Common myeloid progenitor, CD34-positive (primary cell): ENCODE measurements around the gene SRSF9.
"Not testable (repeated sequence)": the region's sequence is repeated elsewhere in the genome, so short reads cannot be mapped to it uniquely, and the experiment has no call there.

ENCODE experiments used
- CTCF ChIA-PET: fragments of 350-600 bp; sonication (Branson Sonifier 250); formaldehyde crosslinking; loops from one replicate; lab custom pipeline; 2021; ENCODE audit warnings: antibody characterized with exemption; lab: Charles Lee
- POLR2A ChIA-PET: fragments of 350-600 bp; sonication (Branson Sonifier 250); formaldehyde crosslinking; loops from one replicate; lab custom pipeline; 2021; ENCODE audit warnings: antibody characterized with exemption; lab: Charles Lee
- DNase-seq, 3 donors: peaks; one replicate each; pipeline versions ENCODE4 v3.0.0 to v3.0.0-alpha.2; 2013
- H3K27ac ChIP-seq, 2 experiments: 1 replicate in 1 of 2; 2 replicates in 1 of 2; pipeline ENCODE4 v1.7.0; 2013; ENCODE audit warnings: inconsistent platforms in 2 of 2, low read length in 2 of 2, mild to moderate bottlenecking in 2 of 2, low read depth in 1 of 2, moderate library complexity in 1 of 2; ENCODE audit not compliant: severe bottlenecking in 2 of 2, insufficient read depth in 1 of 2, poor library complexity in 1 of 2
- H3K27me3 ChIP-seq, 5 experiments: replicated peaks in 2 of 5; 1 replicate in 3 of 5; 2 replicates in 2 of 5; pipeline versions ENCODE4 v1.6.1 to v1.7.0; 2013; ENCODE audit warnings: low read length in 4 of 5, mild to moderate bottlenecking in 2 of 5, moderate library complexity in 2 of 5, inconsistent platforms in 1 of 5; ENCODE audit not compliant: insufficient read depth in 5 of 5, control insufficient read depth in 4 of 5
- H3K36me3 ChIP-seq, 4 experiments: 1 replicate in 2 of 4; 2 replicates in 2 of 4; pipeline versions ENCODE4 v1.6.1 to v1.7.0; 2013; ENCODE audit warnings: low read length in 3 of 4, control low read depth in 1 of 4, mild to moderate bottlenecking in 1 of 4; ENCODE audit not compliant: control insufficient read depth in 4 of 4, insufficient read depth in 4 of 4
- H3K4me1 ChIP-seq, 4 experiments: 1 replicate in 3 of 4; 2 replicates in 1 of 4; pipeline versions ENCODE4 v1.6.1 to v1.7.1; 2013; ENCODE audit warnings: low read length in 3 of 4, mild to moderate bottlenecking in 3 of 4, control low read depth in 1 of 4, inconsistent platforms in 1 of 4, moderate library complexity in 1 of 4; ENCODE audit not compliant: control insufficient read depth in 4 of 4, insufficient read depth in 4 of 4; ENCODE audit errors: control extremely low read depth in 1 of 4
- H3K4me3 ChIP-seq, 7 experiments: 1 replicate in 4 of 7; 2 replicates in 3 of 7; pipeline versions ENCODE4 v1.5.1 to v1.7.0; 2013; ENCODE audit warnings: mild to moderate bottlenecking in 7 of 7, low read length in 6 of 7, moderate library complexity in 6 of 7, inconsistent platforms in 2 of 7, low read depth in 2 of 7, control low read depth in 1 of 7; ENCODE audit not compliant: insufficient read depth in 4 of 7, control insufficient read depth in 1 of 7; ENCODE audit errors: extremely low read depth in 1 of 7
- H3K9me3 ChIP-seq, 5 experiments: 1 replicate in 4 of 5; 2 replicates in 1 of 5; pipeline versions ENCODE4 v1.6.1 to v1.7.1; 2013; ENCODE audit warnings: low read length in 4 of 5, mild to moderate bottlenecking in 2 of 5, inconsistent platforms in 1 of 5, low read depth in 1 of 5, moderate library complexity in 1 of 5; ENCODE audit not compliant: control insufficient read depth in 4 of 5, insufficient read depth in 2 of 5; ENCODE audit errors: control extremely low read depth in 1 of 5
- WGBS: methylation state at CpG from one replicate; pipeline ENCODE4 v1.1.5; 2013; ENCODE audit not compliant: insufficient coverage; 5-methylcytosine and 5-hydroxymethylcytosine counted together

SRSF9 gene

DNA sequence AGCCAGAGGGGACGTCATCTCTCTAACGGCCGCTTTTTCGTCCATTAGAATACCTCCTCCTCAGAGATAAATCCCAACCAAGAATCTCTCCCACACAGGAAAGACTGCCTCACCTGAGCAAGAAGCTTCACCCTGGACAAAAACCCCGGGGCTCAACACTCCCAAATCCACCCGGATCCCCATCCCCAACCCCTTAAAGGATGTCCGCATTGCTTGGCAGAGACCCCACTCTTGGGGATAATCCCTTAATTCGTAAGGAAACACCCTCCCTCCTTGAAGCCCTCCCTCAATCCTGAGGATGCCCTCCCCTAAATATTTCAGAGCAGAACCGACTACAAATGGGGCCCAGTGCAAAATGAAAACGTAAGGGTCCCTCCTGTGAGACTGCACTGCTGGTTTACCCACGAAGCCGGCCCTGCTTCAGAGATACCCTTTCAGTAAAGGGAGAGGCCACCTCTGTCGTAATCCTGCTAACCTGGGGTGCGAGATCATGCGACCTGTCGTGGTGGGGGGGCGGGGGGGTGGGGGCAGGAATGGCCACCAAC is 25.7 kb upstream of the SRSF9 start:
- DNase-seq: no peak

DNA sequence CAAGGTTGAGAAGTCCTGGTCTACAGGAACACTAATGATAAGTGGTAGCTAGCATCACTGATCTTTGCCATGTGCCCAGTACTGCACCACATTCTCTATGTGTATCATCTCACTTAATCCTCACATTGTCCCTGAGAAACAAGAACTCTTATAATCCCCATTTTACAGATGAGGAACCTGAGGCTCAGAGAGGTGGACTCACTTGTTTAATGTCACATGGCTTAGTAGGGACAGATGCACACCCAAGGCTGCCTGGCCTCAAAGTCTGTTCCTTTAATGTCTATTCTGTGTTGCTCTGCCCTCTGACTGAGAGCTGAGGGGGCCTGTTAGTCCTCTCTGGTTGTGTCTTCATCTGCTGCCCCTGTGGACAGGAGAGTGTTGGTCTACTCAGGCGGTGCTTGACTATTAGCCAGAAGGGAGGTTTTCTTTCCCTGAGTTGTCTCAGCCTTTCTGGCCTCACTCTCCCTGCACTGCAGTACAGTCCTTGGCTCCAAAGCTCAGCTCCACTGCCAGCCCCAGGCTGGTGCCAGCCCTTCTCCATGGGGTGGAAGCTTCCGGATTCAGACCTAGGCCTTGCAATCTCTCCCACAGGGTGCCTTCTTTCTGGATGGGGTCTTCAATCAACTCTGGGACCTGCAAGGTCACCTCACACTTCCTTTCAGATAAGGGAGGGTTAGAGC is 21.4 kb upstream of the SRSF9 start:
- H3K4me1 ChIP-seq: peaks cover 0 to 9% (median 6%) of the 10 kb centered on the region in 4 experiments
- ChIA-PET POLR2A (no interaction called here), CTCF (interaction anchor here (1.0 to 2.4 kb wide), 10 partner anchors 9 to 80 kb away, joined by 3 to 9 read pairs (median 5); partner anchors contain the start of gene SRSF9)
- H3K4me3 ChIP-seq: no peak overlapping the region
- WGBS: 100% methylated on average over 1 of the region's 2 CpGs
- no peaks in the 10 kb centered on the region for H3K9me3 ChIP-seq
- no peaks in the 10 kb centered on the region for H3K27me3 ChIP-seq
- no peak overlapping the region for H3K27ac ChIP-seq
- peaks cover 0 to 14% (median 2%) of the 10 kb centered on the region in 4 experiments for H3K36me3 ChIP-seq
- no peak for DNase-seq

More for the DNA sequence above, 25.7 kb upstream of the SRSF9 start:
- POLR2A ChIA-PET: interaction anchor here (0.6 to 0.8 kb wide), 2 partner anchors 25 to 197 kb away, joined by 3 to 4 read pairs; partner anchors contain the start of gene SRSF9
- CTCF ChIA-PET: interaction anchor here (0.9 to 3.2 kb wide), 5 partner anchors 12 to 59 kb away, joined by 3 to 11 read pairs (median 9); no protein-coding TSS in a partner anchor
- peaks cover 9 to 24% (median 19%) of the 10 kb centered on the region in 4 experiments for H3K4me1 ChIP-seq
- H3K27ac ChIP-seq: peak overlapping the region; percentile 33 to 92
- peaks cover 3 to 26% (median 14%) of the 10 kb centered on the region in 4 experiments for H3K36me3 ChIP-seq
- 34% methylated on average over 7 of the region's 17 CpGs for WGBS
- H3K27me3 ChIP-seq: no peaks in the 10 kb centered on the region
- no peaks in the 10 kb centered on the region for H3K9me3 ChIP-seq
- peak overlapping the region; percentile 55 to 99 (median 93) for H3K4me3 ChIP-seq

DNA sequence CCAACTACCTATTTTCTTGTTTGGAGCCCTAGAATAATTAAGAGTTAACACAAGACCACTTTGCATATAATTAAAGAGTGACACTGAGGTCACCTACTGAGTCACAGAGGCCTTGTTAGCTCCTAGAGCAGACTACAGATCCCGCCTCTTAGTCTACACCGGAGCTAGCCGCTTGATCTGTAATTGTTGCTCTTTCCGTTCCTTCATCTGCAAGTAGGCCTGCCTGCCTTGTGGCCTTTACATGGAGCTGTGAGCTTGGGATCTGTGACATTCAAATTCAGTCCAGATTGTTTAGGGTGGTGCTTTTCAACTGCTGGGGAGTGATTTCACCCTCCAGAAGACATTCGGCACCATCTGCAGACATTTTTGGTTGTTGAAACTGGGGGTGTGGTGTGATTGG is 20.8 kb upstream of the SRSF9 start:
- DNase-seq: no peak
- CTCF ChIA-PET: interaction anchor here (0.9 to 2.4 kb wide), 5 partner anchors 8 to 230 kb away, joined by 3 to 8 read pairs (median 4); no protein-coding TSS in a partner anchor
- H3K4me3 ChIP-seq: no peak overlapping the region
- H3K4me1 ChIP-seq: peaks cover 0 to 7% (median 5%) of the 10 kb centered on the region in 4 experiments
- peaks cover 0 to 14% (median 2%) of the 10 kb centered on the region in 4 experiments for H3K36me3 ChIP-seq
- WGBS: 100% methylated on average over 3 of the region's 5 CpGs
- no peak overlapping the region for H3K27ac ChIP-seq
- POLR2A ChIA-PET: no interaction called here
- no peaks in the 10 kb centered on the region for H3K9me3 ChIP-seq
- H3K27me3 ChIP-seq: no peaks in the 10 kb centered on the region

DNA sequence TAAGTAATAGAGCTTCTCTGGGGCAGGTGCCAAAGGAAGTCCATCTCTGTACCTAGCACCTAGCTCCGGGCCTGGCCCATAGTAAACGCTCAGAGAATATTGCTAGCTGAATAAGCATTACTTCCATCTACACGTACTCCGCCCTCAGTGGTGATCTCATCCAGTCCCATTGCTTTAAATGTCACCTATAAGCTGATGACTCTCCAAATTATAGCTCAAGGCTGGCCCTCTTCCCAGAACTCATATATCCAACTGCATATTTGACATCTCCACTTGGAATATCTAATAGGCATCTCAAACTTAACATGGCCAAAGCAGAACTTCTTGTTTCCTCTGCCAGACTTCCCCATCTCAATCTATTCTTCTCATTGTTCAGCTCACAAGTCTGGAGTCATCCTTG is 19.5 kb upstream of the SRSF9 start:
- CTCF ChIA-PET: interaction anchor here (1.1 to 2.4 kb wide), 2 partner anchors 9 to 13 kb away, joined by 3 to 8 read pairs; no protein-coding TSS in a partner anchor
- no peak for DNase-seq
- Histone ChIP-seq H3K4me3 (no peak overlapping the region), H3K36me3 (peaks cover 0 to 14% (median 2%) of the 10 kb centered on the region in 4 experiments), H3K27me3 (no peaks in the 10 kb centered on the region), H3K9me3 (no peaks in the 10 kb centered on the region), H3K4me1 (no peaks in the 10 kb centered on the region), H3K27ac (no peak overlapping the region)
- POLR2A ChIA-PET: no interaction called here
- 98% methylated on average over 4 of the region's 4 CpGs for WGBS

DNA sequence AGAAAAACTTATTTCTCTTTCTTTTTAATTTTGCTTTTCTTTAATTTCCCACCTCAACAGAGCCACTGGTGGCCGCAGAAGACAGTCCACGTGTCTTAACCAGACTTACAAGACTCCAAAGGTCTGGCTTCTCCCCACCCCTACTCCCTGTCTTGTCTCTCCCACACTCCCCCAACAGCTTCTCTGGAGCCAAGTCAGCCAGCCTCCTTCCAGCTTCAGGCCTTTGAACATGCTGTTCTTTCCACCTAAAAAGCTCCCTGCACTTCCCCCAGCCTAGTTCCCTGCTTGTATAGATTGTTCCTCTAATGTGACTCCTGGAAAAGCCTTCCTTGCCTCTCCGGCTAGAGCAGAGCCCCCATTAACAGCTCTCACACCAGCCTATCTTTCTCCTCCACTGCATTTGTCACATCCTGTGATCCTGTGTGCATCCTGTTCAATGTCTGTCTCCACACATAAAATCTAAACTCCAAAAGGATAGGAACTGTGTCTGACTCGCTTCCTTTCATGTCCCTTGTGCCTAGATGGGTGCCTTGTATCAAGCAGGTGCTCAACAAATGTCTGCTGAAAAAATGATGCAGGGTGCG is 18.6 kb upstream of the SRSF9 start:
- no peaks in the 10 kb centered on the region for H3K9me3 ChIP-seq
- no peak overlapping the region for H3K27ac ChIP-seq
- DNase-seq: no peak
- peaks cover 0 to 14% (median 2%) of the 10 kb centered on the region in 4 experiments for H3K36me3 ChIP-seq
- WGBS: 78% methylated on average over 5 of the region's 5 CpGs
- H3K27me3 ChIP-seq: no peaks in the 10 kb centered on the region
- no peak overlapping the region for H3K4me3 ChIP-seq
- POLR2A ChIA-PET: no interaction called here
- peaks cover 0 to 2% (median 1%) of the 10 kb centered on the region in 4 experiments for H3K4me1 ChIP-seq
- CTCF ChIA-PET: interaction anchor here (1.1 to 1.8 kb wide), 2 partner anchors 12 to 18 kb away, joined by 3 to 6 read pairs; partner anchors contain the start of gene SRSF9

DNA sequence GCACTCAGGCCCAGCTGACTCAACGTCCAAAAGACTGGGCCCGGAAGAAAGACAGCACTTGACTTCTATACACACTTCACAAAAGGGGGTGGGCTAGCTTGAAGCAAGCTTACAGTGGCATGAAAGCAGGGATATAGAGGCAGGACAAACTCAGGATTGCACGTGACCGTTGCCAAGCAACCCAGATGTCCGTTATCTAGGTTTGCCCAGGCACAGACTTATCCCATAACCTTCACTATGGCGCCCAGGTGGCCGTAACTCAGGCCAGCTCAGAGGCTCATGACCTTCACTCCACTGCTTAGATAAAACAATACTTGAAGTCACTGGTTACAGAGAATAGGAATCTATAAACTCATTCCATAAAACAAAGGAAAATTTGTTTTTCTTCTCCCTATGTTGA is 18.0 kb upstream of the SRSF9 start:
- POLR2A ChIA-PET, H3K9me3 ChIP-seq, H3K27ac ChIP-seq, H3K27me3 ChIP-seq, DNase-seq, H3K4me1 ChIP-seq, H3K4me3 ChIP-seq: not testable (repeated sequence)
- CTCF ChIA-PET: interaction anchor here (1.8 kb wide), 1 partner anchor 17 kb away, joined by 6 read pairs; the partner anchor contains the start of gene SRSF9
- H3K36me3 ChIP-seq: peaks cover 0 to 14% (median 3%) of the 10 kb centered on the region in 4 experiments
- 100% methylated on average over 5 of the region's 7 CpGs for WGBS
